Esophagus muscularis mucosa (tissue), 4 donors: ENCODE results near the gene FKBP2.

Source experiments
- CTCF ChIP-seq, 3 experiments: fragments of 200-600 bp in 2 of 3; fragments of 450-650 bp in 1 of 3; sonication (generic) in 2 of 3; IDR thresholded peaks; one replicate each; pipeline ENCODE4 v1.5.1; 2017 to 2019; ENCODE audit warnings: antibody characterized with exemption in 3 of 3, mild to moderate bottlenecking in 2 of 3, moderate library complexity in 1 of 3
- EP300 ChIP-seq: sonication (generic); formaldehyde crosslinking; IDR thresholded peaks from one replicate; pipeline ENCODE4 v1.6.1; 2017; ENCODE audit warnings: antibody characterized with exemption
- POLR2A ChIP-seq: fragments of 450-650 bp; IDR thresholded peaks from one replicate; pipeline ENCODE4 v1.6.1; 2017; ENCODE audit warnings: antibody characterized with exemption, moderate library complexity, mild to moderate bottlenecking, low read depth

GRCh38 chr11:64243236-64243854 is 2.5 kb downstream of the FKBP2 start:
- TF ChIP-seq CTCF (IDR thresholded peaks at IDR 0.05) (no peak), POLR2A (no peak), EP300 (no peak)
